ENCODE measurements around the gene NTN1. TPM values are rescaled to one million over a fixed set of nuclear protein-coding genes. Genes with fewer than 3 reads are reported as not detected.

The NTN1 gene
- total and polyA plus RNA-seq, 2 experiments from 2014 or later, result 0.11 to 0.21 TPM

DNA sequence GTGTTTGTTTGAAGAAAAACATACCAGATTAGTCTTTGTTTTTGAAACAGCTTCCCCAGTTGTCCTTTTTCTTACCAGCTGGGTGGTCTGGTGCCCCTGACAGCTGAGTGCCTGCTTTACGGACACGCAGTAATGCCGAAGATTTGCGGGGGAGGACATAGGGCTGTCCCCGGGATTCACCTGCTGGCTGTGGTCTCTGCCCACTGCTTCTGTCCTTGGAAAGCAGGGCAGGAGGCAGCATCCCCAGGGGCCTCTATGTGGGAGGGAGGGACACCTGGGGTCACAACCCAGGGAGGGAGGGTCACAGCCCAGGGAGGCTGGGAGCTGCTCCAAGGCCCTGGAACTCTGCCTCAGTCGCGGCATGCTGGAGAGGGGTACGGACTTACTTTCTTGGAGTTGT is 221.7 kb downstream of the NTN1 start:
- Histone ChIP-seq H3K9me3 (ENCODE audit: low read depth) (no peaks in the 10 kb centered on the region), H3K9ac (no peak overlapping the region), H3K79me2 (ENCODE audit: insufficient read depth) (no peaks in the 10 kb centered on the region), H3K27me3 (replicated peaks; ENCODE audit: insufficient read depth) (no peaks in the 10 kb centered on the region), H4K20me1 (ENCODE audit: insufficient read depth) (no peaks in the 10 kb centered on the region), H3K4me1 (ENCODE audit: insufficient read depth) (peaks cover 14% of the 10 kb centered on the region), H3K4me3 (no peak overlapping the region), H3K4me2 (ENCODE audit: unreplicated experiment) (no peak overlapping the region), H3F3A (ENCODE audit: insufficient read depth) (no peaks in the 10 kb centered on the region), H3K9me2 (ENCODE audit: insufficient read depth) (no peaks in the 10 kb centered on the region), H3K36me3 (ENCODE audit: low read depth) (no peaks in the 10 kb centered on the region), H3K27ac (no peak overlapping the region), H2AFZ (no peak overlapping the region)
- TF ChIP-seq EZH2 (IDR thresholded peaks at IDR 0.05; ENCODE audit: insufficient read depth, poor library complexity, severe bottlenecking) (no peak), EZH2phosphoT487 (IDR thresholded peaks at IDR 0.05; ENCODE audit: insufficient read depth, low read depth) (no peak)
- WGBS, 2 experiments (ENCODE audit: low coverage in 1 of 2, low lambda C conversion rate in 2 of 2, missing lambda C conversion rate in 2 of 2), result 77 to 90% methylated on average over 7 to 8 of the region's 8 CpGs
- DNase-seq, result no peak
- in situ Hi-C loops (cut with MboI), result no loop called here

DNA sequence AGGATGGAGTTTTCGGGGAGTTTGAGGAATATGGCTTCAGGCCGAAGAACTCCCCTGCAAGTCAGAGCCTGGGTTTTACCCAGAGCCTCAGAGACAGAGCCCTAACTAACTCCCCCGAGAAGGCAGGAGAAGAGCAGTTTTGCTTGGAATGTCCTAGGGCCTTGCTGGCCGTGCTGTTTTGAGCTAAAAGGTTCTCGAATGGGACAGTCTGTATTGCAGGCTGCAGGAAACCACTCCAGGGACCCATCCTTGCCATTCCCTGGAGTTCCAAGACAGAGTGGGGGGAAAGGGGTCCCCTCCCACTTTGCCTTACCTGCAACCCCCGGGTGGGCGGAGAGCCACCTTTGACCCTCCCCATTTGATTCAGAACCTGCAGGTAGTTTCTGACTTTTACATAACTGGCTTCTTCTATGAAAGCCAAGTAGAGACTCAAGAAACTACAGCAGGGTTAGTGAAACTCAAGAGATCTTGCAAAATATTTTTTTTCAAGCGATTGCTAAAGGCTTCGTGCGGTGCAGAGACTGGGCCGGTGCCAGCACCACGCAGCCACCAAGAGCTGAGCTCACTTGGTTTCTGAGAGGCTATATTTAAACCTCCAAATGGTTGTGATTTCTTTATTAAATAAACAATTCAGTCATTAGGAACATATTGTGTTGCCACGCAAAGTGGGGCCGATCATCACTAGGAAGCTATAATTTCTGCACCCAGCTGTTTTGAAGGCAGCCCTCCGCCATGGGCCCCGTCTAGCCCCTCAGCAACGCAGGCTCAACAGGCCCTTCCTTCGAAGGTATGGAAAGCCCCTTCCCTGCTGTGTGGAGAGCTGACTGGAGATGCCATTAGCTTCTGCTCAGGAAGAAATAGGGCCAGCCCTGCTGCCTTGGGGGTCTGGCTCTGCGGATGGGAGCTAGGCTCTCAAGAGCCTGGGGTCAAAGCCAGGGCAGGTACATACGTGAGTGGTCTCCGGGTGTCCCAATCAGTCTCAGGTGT is 223.0 kb downstream of the NTN1 start:
- Histone ChIP-seq H3K9ac (peak overlapping the region; percentile 20; the same call in 1 of the 2 replicates), H4K20me1 (ENCODE audit: insufficient read depth) (no peaks in the 10 kb centered on the region), H3K4me3 (no peak overlapping the region), H3F3A (ENCODE audit: insufficient read depth) (no peaks in the 10 kb centered on the region), H2AFZ (no peak overlapping the region), H3K4me2 (ENCODE audit: unreplicated experiment) (no peak overlapping the region), H3K9me2 (ENCODE audit: insufficient read depth) (no peaks in the 10 kb centered on the region), H3K79me2 (ENCODE audit: insufficient read depth) (no peaks in the 10 kb centered on the region), H3K27me3 (replicated peaks; ENCODE audit: insufficient read depth) (no peaks in the 10 kb centered on the region), H3K27ac (peak overlapping the region; percentile 35; the same call in 1 of the 2 replicates), H3K9me3 (ENCODE audit: low read depth) (no peaks in the 10 kb centered on the region), H3K4me1 (ENCODE audit: insufficient read depth) (peaks cover 12% of the 10 kb centered on the region), H3K36me3 (ENCODE audit: low read depth) (no peaks in the 10 kb centered on the region)
- WGBS, 2 experiments (ENCODE audit: low coverage in 1 of 2, low lambda C conversion rate in 2 of 2, missing lambda C conversion rate in 2 of 2), result 29 to 30% methylated on average over 21 of the region's 21 CpGs
- peak; percentile 82 for DNase-seq
- in situ Hi-C loops (cut with MboI), result no loop called here
- TF ChIP-seq EZH2 (IDR thresholded peaks at IDR 0.05; ENCODE audit: insufficient read depth, poor library complexity, severe bottlenecking) (no peak), EZH2phosphoT487 (IDR thresholded peaks at IDR 0.05; ENCODE audit: insufficient read depth, low read depth) (no peak)

- Histone ChIP-seq H3F3A (ENCODE audit: insufficient read depth) (no peaks in the 10 kb centered on the region), H3K27me3 (replicated peaks; ENCODE audit: insufficient read depth) (no peaks in the 10 kb centered on the region), H3K4me1 (ENCODE audit: insufficient read depth) (peaks cover 4% of the 10 kb centered on the region), H3K27ac (no peak overlapping the region), H3K9me2 (ENCODE audit: insufficient read depth) (no peaks in the 10 kb centered on the region), H3K9me3 (ENCODE audit: low read depth) (no peaks in the 10 kb centered on the region), H3K4me2 (ENCODE audit: unreplicated experiment) (no peak overlapping the region), H4K20me1 (ENCODE audit: insufficient read depth) (no peaks in the 10 kb centered on the region), H3K36me3 (ENCODE audit: low read depth) (no peaks in the 10 kb centered on the region), H3K79me2 (ENCODE audit: insufficient read depth) (no peaks in the 10 kb centered on the region), H2AFZ (no peak overlapping the region), H3K4me3 (no peak overlapping the region), H3K9ac (no peak overlapping the region)
- DNase-seq, result no peak
- in situ Hi-C loops (cut with MboI), result no loop called here
- 80 to 85% methylated on average over 16 to 21 of the region's 21 CpGs for WGBS, 2 experiments (ENCODE audit: low coverage in 1 of 2, low lambda C conversion rate in 2 of 2, missing lambda C conversion rate in 2 of 2)
- TF ChIP-seq EZH2 (IDR thresholded peaks at IDR 0.05; ENCODE audit: insufficient read depth, poor library complexity, severe bottlenecking) (no peak), EZH2phosphoT487 (IDR thresholded peaks at IDR 0.05; ENCODE audit: insufficient read depth, low read depth) (no peak)
Observed at GRCh38 chr17:9247401-9247938, 226.2 kb downstream of the NTN1 start.

DNA sequence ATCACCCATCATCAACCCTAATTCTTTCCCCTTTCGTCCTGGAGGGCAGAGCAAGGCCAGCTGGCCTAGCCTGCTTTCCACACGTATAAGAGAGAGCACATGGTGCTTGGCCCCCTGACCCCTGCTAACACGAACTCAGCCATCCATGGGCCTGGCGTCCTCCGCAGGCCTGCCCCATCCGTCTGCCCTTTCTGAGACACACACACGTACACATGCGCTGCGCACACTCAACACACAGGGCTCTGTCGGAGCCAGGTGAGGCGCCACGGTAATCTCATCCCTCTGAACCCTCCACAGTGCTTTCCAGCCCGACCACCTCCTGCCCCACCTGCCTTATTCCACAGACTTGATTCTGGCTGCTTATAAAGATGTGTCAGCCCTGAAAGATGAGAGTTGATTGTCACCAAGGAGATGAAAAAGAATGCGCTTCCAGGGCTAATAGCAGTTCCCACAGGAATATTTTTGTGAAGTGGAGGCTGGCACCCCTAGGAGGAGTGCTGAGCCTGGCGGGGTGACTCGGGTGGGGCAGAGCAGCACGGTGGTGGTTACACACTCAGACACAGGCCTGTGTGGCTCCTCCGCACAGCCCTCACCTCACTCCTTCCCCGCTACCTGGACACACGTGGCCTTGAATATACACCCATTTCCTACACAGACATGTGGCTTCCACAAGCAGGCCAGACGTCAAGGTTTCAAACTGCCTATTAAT is 228.1 kb downstream of the NTN1 start:
- no peak for DNase-seq
- in situ Hi-C loops (cut with MboI), result no loop called here
- no peaks in the 10 kb centered on the region for H3K27me3 ChIP-seq (replicated peaks; ENCODE audit: insufficient read depth)
- H3K9me3 ChIP-seq (ENCODE audit: low read depth), result no peaks in the 10 kb centered on the region
- H3K36me3 ChIP-seq (ENCODE audit: low read depth), result no peaks in the 10 kb centered on the region
- no peak overlapping the region for H3K4me3 ChIP-seq
- no peak overlapping the region for H3K9ac ChIP-seq
- no peak overlapping the region for H3K27ac ChIP-seq
- H3F3A ChIP-seq (ENCODE audit: insufficient read depth), result no peaks in the 10 kb centered on the region
- no peaks in the 10 kb centered on the region for H3K4me1 ChIP-seq (ENCODE audit: insufficient read depth)
- no peak for TF ChIP-seq EZH2phosphoT487 (IDR thresholded peaks at IDR 0.05; ENCODE audit: insufficient read depth, low read depth)
- no peak for TF ChIP-seq EZH2 (IDR thresholded peaks at IDR 0.05; ENCODE audit: insufficient read depth, poor library complexity, severe bottlenecking)
- WGBS, 2 experiments (ENCODE audit: low coverage in 1 of 2, low lambda C conversion rate in 2 of 2, missing lambda C conversion rate in 2 of 2), result 75 to 78% methylated on average over 21 of the region's 21 CpGs
- H4K20me1 ChIP-seq (ENCODE audit: insufficient read depth), result no peaks in the 10 kb centered on the region
- no peak overlapping the region for H3K4me2 ChIP-seq (ENCODE audit: unreplicated experiment)
- no peaks in the 10 kb centered on the region for H3K79me2 ChIP-seq (ENCODE audit: insufficient read depth)
- H3K9me2 ChIP-seq (ENCODE audit: insufficient read depth), result no peaks in the 10 kb centered on the region
- H2AFZ ChIP-seq, result no peak overlapping the region
